ENCODE data around the gene GSTO1. TPM values are rescaled to one million over a fixed set of nuclear protein-coding genes. Genes with fewer than 3 reads are reported as not detected.

GSTO1 gene
- total and polyA plus RNA-seq, 2 experiments from 2014 or later = 52.5 to 182 TPM

DNA sequence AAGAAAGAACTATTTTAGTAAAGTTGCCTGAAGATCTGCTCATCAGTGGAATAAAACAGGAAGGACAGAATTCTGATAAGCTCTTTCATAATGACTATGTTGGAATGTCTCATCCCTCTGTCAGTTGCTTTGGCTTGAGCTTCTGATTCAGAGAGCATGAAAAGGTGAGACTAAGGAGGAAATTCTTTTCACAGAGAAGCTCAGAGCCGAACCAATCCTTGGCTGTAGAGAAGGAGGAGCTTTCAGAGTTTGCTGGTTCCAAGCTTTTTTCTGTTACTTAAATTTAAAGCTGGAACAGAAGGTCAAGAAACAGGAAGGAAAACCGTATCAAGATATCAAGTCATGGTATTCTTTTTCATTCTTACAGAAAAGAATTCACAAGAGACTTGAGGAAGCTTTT is 38.3 kb downstream of the GSTO1 start (continued):
- no peak for TF ChIP-seq ZNF331 (CRISPR knock-in tag; IDR thresholded peaks at IDR 0.05; ENCODE audit: low read depth)

DNA sequence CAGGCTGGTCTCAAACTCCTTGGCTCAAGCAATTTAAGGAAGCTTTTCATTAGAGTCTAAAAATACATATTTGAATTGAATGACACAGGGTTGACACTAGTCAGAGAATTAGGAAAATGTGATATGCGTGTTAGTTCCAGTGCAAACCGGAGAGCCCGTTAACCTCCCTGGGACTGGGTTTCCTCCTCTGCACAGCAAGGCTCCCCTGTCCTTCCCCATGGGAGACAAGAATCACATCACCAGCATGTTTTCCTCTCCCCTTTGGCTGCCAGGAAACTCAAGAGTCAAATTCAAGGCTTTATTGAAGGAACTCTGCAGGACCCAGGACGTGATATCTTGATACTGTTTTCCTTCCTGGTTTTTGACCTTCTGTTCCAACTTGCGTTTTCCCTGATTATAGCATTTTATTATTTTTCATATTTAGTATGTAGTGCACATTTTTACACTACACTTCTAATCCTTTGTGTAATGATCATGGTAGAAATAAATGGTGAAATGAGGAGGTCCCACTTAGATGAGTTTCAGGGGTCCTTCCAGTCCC is 39.2 kb downstream of the GSTO1 start:
- no peak overlapping the region for H2AFZ ChIP-seq
- H3K4me1 ChIP-seq (ENCODE audit: insufficient read depth) = peaks cover 9% of the 10 kb centered on the region
- H4K20me1 ChIP-seq (replicated peaks; ENCODE audit: insufficient read depth) = no peaks in the 10 kb centered on the region
- H3K9me2 ChIP-seq (ENCODE audit: insufficient read depth) = no peaks in the 10 kb centered on the region
- no peak overlapping the region for H3K4me3 Mint-ChIP-seq
- no peak overlapping the region for H3K4me2 ChIP-seq
- H3K27ac ChIP-seq (ENCODE audit: low read depth) = no peak overlapping the region
- H3K27ac Mint-ChIP-seq = no peak overlapping the region
- no peak overlapping the region for H3K4me3 ChIP-seq
- 0 out of 2 replicates have a peak, but pooled peaks cover 4% of the 10 kb centered on the region for H3F3A ChIP-seq (replicated peaks; ENCODE audit: low read depth)
- H3K36me3 ChIP-seq (ENCODE audit: insufficient read depth) = no peaks in the 10 kb centered on the region
- H3K4me1 Mint-ChIP-seq = peaks cover 20% of the 10 kb centered on the region
- no peaks in the 10 kb centered on the region for H3K27me3 ChIP-seq (ENCODE audit: insufficient read depth)
- no peaks in the 10 kb centered on the region; the same call in 2 of the 3 replicates for H3K36me3 Mint-ChIP-seq (ENCODE audit: low read depth)
- TF ChIP-seq EZH2 (IDR thresholded peaks at IDR 0.05; ENCODE audit: low read depth, unreplicated experiment) = no peak
- no peak for TF ChIP-seq ZNF331 (CRISPR knock-in tag; IDR thresholded peaks at IDR 0.05; ENCODE audit: low read depth)
- no peak for TF ChIP-seq ZNF114 (CRISPR knock-in tag; IDR thresholded peaks at IDR 0.05)
- TF ChIP-seq NANOG (IDR thresholded peaks at IDR 0.05; ENCODE audit: borderline replicate concordance) = no peak
- TF ChIP-seq, protein P1, sequence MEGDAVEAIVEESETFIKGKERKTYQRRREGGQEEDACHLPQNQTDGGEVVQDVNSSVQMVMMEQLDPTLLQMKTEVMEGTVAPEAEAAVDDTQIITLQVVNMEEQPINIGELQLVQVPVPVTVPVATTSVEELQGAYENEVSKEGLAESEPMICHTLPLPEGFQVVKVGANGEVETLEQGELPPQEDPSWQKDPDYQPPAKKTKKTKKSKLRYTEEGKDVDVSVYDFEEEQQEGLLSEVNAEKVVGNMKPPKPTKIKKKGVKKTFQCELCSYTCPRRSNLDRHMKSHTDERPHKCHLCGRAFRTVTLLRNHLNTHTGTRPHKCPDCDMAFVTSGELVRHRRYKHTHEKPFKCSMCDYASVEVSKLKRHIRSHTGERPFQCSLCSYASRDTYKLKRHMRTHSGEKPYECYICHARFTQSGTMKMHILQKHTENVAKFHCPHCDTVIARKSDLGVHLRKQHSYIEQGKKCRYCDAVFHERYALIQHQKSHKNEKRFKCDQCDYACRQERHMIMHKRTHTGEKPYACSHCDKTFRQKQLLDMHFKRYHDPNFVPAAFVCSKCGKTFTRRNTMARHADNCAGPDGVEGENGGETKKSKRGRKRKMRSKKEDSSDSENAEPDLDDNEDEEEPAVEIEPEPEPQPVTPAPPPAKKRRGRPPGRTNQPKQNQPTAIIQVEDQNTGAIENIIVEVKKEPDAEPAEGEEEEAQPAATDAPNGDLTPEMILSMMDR (conservative IDR thresholded peaks at IDR 0.05; ENCODE audit: low read depth in 2 of 2) = no peak
- TF ChIP-seq POLR2AphosphoS5 (IDR thresholded peaks at IDR 0.05; ENCODE audit: low read depth) = no peak
- TF ChIP-seq, protein P2, sequence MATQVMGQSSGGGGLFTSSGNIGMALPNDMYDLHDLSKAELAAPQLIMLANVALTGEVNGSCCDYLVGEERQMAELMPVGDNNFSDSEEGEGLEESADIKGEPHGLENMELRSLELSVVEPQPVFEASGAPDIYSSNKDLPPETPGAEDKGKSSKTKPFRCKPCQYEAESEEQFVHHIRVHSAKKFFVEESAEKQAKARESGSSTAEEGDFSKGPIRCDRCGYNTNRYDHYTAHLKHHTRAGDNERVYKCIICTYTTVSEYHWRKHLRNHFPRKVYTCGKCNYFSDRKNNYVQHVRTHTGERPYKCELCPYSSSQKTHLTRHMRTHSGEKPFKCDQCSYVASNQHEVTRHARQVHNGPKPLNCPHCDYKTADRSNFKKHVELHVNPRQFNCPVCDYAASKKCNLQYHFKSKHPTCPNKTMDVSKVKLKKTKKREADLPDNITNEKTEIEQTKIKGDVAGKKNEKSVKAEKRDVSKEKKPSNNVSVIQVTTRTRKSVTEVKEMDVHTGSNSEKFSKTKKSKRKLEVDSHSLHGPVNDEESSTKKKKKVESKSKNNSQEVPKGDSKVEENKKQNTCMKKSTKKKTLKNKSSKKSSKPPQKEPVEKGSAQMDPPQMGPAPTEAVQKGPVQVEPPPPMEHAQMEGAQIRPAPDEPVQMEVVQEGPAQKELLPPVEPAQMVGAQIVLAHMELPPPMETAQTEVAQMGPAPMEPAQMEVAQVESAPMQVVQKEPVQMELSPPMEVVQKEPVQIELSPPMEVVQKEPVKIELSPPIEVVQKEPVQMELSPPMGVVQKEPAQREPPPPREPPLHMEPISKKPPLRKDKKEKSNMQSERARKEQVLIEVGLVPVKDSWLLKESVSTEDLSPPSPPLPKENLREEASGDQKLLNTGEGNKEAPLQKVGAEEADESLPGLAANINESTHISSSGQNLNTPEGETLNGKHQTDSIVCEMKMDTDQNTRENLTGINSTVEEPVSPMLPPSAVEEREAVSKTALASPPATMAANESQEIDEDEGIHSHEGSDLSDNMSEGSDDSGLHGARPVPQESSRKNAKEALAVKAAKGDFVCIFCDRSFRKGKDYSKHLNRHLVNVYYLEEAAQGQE (IDR thresholded peaks at IDR 0.05; ENCODE audit: unreplicated experiment) = no peak
- TF ChIP-seq JUNB (IDR thresholded peaks at IDR 0.05; ENCODE audit: unreplicated experiment) = no peak
- TF ChIP-seq, protein P3, sequence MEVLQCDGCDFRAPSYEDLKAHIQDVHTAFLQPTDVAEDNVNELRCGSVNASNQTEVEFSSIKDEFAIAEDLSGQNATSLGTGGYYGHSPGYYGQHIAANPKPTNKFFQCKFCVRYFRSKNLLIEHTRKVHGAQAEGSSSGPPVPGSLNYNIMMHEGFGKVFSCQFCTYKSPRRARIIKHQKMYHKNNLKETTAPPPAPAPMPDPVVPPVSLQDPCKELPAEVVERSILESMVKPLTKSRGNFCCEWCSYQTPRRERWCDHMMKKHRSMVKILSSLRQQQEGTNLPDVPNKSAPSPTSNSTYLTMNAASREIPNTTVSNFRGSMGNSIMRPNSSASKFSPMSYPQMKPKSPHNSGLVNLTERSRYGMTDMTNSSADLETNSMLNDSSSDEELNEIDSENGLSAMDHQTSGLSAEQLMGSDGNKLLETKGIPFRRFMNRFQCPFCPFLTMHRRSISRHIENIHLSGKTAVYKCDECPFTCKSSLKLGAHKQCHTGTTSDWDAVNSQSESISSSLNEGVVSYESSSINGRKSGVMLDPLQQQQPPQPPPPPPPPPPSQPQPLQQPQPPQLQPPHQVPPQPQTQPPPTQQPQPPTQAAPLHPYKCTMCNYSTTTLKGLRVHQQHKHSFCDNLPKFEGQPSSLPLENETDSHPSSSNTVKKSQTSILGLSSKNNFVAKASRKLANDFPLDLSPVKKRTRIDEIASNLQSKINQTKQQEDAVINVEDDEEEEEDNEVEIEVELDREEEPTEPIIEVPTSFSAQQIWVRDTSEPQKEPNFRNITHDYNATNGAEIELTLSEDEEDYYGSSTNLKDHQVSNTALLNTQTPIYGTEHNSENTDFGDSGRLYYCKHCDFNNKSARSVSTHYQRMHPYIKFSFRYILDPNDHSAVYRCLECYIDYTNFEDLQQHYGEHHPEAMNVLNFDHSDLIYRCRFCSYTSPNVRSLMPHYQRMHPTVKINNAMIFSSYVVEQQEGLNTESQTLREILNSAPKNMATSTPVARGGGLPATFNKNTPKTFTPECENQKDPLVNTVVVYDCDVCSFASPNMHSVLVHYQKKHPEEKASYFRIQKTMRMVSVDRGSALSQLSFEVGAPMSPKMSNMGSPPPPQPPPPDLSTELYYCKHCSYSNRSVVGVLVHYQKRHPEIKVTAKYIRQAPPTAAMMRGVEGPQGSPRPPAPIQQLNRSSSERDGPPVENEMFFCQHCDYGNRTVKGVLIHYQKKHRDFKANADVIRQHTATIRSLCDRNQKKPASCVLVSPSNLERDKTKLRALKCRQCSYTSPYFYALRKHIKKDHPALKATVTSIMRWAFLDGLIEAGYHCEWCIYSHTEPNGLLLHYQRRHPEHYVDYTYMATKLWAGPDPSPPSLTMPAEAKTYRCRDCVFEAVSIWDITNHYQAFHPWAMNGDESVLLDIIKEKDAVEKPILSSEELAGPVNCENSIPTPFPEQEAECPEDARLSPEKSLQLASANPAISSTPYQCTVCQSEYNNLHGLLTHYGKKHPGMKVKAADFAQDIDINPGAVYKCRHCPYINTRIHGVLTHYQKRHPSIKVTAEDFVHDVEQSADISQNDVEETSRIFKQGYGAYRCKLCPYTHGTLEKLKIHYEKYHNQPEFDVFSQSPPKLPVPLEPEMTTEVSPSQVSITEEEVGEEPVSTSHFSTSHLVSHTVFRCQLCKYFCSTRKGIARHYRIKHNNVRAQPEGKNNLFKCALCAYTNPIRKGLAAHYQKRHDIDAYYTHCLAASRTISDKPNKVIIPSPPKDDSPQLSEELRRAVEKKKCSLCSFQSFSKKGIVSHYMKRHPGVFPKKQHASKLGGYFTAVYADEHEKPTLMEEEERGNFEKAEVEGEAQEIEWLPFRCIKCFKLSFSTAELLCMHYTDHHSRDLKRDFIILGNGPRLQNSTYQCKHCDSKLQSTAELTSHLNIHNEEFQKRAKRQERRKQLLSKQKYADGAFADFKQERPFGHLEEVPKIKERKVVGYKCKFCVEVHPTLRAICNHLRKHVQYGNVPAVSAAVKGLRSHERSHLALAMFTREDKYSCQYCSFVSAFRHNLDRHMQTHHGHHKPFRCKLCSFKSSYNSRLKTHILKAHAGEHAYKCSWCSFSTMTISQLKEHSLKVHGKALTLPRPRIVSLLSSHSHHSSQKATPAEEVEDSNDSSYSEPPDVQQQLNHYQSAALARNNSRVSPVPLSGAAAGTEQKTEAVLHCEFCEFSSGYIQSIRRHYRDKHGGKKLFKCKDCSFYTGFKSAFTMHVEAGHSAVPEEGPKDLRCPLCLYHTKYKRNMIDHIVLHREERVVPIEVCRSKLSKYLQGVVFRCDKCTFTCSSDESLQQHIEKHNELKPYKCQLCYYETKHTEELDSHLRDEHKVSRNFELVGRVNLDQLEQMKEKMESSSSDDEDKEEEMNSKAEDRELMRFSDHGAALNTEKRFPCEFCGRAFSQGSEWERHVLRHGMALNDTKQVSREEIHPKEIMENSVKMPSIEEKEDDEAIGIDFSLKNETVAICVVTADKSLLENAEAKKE (CRISPR knock-in tag; IDR thresholded peaks at IDR 0.05) = no peak
- ATAC-seq = no peak
- DNase-seq (ENCODE audit: low spot score) = no peak
- no peaks in the 10 kb centered on the region for H3K79me2 ChIP-seq (replicated peaks; ENCODE audit: insufficient read depth)
- no peaks in the 10 kb centered on the region for H3K9me3 Mint-ChIP-seq
- peaks cover 6% of the 10 kb centered on the region for H3K27me3 Mint-ChIP-seq (ENCODE audit: insufficient read depth, low read depth, poor library complexity)

Data from GM23338 (cell line).